Common myeloid progenitor, CD34-positive (primary cell): Measurements from ENCODE around the gene CD40.

ENCODE experiments used
- CTCF ChIA-PET: fragments of 350-600 bp; sonication (Branson Sonifier 250); formaldehyde crosslinking; loops from one replicate; lab custom pipeline; 2021; ENCODE audit warnings: antibody characterized with exemption; lab: Charles Lee
- POLR2A ChIA-PET: fragments of 350-600 bp; sonication (Branson Sonifier 250); formaldehyde crosslinking; loops from one replicate; lab custom pipeline; 2021; ENCODE audit warnings: antibody characterized with exemption; lab: Charles Lee
- DNase-seq, 3 donors: peaks; one replicate each; pipeline versions ENCODE4 v3.0.0 to v3.0.0-alpha.2; 2013
- H3K27ac ChIP-seq, 2 experiments: 1 replicate in 1 of 2; 2 replicates in 1 of 2; pipeline ENCODE4 v1.7.0; 2013; ENCODE audit warnings: inconsistent platforms in 2 of 2, low read length in 2 of 2, mild to moderate bottlenecking in 2 of 2, low read depth in 1 of 2, moderate library complexity in 1 of 2; ENCODE audit not compliant: severe bottlenecking in 2 of 2, insufficient read depth in 1 of 2, poor library complexity in 1 of 2
- H3K27me3 ChIP-seq, 5 experiments: replicated peaks in 2 of 5; 1 replicate in 3 of 5; 2 replicates in 2 of 5; pipeline versions ENCODE4 v1.6.1 to v1.7.0; 2013; ENCODE audit warnings: low read length in 4 of 5, mild to moderate bottlenecking in 2 of 5, moderate library complexity in 2 of 5, inconsistent platforms in 1 of 5; ENCODE audit not compliant: insufficient read depth in 5 of 5, control insufficient read depth in 4 of 5
- H3K36me3 ChIP-seq, 4 experiments: 1 replicate in 2 of 4; 2 replicates in 2 of 4; pipeline versions ENCODE4 v1.6.1 to v1.7.0; 2013; ENCODE audit warnings: low read length in 3 of 4, control low read depth in 1 of 4, mild to moderate bottlenecking in 1 of 4; ENCODE audit not compliant: control insufficient read depth in 4 of 4, insufficient read depth in 4 of 4
- H3K4me1 ChIP-seq, 4 experiments: 1 replicate in 3 of 4; 2 replicates in 1 of 4; pipeline versions ENCODE4 v1.6.1 to v1.7.1; 2013; ENCODE audit warnings: low read length in 3 of 4, mild to moderate bottlenecking in 3 of 4, control low read depth in 1 of 4, inconsistent platforms in 1 of 4, moderate library complexity in 1 of 4; ENCODE audit not compliant: control insufficient read depth in 4 of 4, insufficient read depth in 4 of 4; ENCODE audit errors: control extremely low read depth in 1 of 4
- H3K4me3 ChIP-seq, 7 experiments: 1 replicate in 4 of 7; 2 replicates in 3 of 7; pipeline versions ENCODE4 v1.5.1 to v1.7.0; 2013; ENCODE audit warnings: mild to moderate bottlenecking in 7 of 7, low read length in 6 of 7, moderate library complexity in 6 of 7, inconsistent platforms in 2 of 7, low read depth in 2 of 7, control low read depth in 1 of 7; ENCODE audit not compliant: insufficient read depth in 4 of 7, control insufficient read depth in 1 of 7; ENCODE audit errors: extremely low read depth in 1 of 7
- H3K9me3 ChIP-seq, 5 experiments: 1 replicate in 4 of 5; 2 replicates in 1 of 5; pipeline versions ENCODE4 v1.6.1 to v1.7.1; 2013; ENCODE audit warnings: low read length in 4 of 5, mild to moderate bottlenecking in 2 of 5, inconsistent platforms in 1 of 5, low read depth in 1 of 5, moderate library complexity in 1 of 5; ENCODE audit not compliant: control insufficient read depth in 4 of 5, insufficient read depth in 2 of 5; ENCODE audit errors: control extremely low read depth in 1 of 5
- WGBS: methylation state at CpG from one replicate; pipeline ENCODE4 v1.1.5; 2013; ENCODE audit not compliant: insufficient coverage; 5-methylcytosine and 5-hydroxymethylcytosine counted together

CD40 gene

GRCh38 chr20:46154305-46154704 lies 36.2 kb downstream of the CD40 start:
- CTCF ChIA-PET: interaction anchor here (1.2 kb wide), 1 partner anchor 12 kb away, joined by 3 read pairs; no protein-coding TSS in a partner anchor
- POLR2A ChIA-PET: no interaction called here

GRCh38 chr20:46154796-46155195 lies 36.7 kb downstream of the CD40 start:
- no peak overlapping the region for H3K27ac ChIP-seq
- POLR2A ChIA-PET: no interaction called here
- H3K4me1 ChIP-seq: no peaks in the 10 kb centered on the region
- H3K27me3 ChIP-seq: peaks cover 0 to 27% (median 11%) of the 10 kb centered on the region in 5 experiments
- DNase-seq: no peak
- H3K4me3 ChIP-seq: no peak overlapping the region
- no peaks in the 10 kb centered on the region for H3K9me3 ChIP-seq
- 88% methylated on average over 2 of the region's 2 CpGs for WGBS
- no peaks in the 10 kb centered on the region for H3K36me3 ChIP-seq
- CTCF ChIA-PET: no interaction called here

More at GRCh38 chr20:46154305-46154704, 36.2 kb downstream of the CD40 start:
- no peak for DNase-seq
- no peak overlapping the region for H3K27ac ChIP-seq
- no peak overlapping the region for H3K4me3 ChIP-seq
- H3K36me3 ChIP-seq: no peaks in the 10 kb centered on the region
- H3K27me3 ChIP-seq: peaks cover 0 to 23% (median 6%) of the 10 kb centered on the region in 5 experiments
- no peaks in the 10 kb centered on the region for H3K9me3 ChIP-seq
- WGBS: 100% methylated on average over 5 of the region's 5 CpGs
- H3K4me1 ChIP-seq: no peaks in the 10 kb centered on the region

- Histone ChIP-seq H3K27ac (no peak overlapping the region), H3K27me3 (peaks cover 0 to 39% (median 11%) of the 10 kb centered on the region in 5 experiments), H3K4me3 (no peak overlapping the region), H3K4me1 (no peaks in the 10 kb centered on the region), H3K9me3 (no peaks in the 10 kb centered on the region), H3K36me3 (no peaks in the 10 kb centered on the region)
- ChIA-PET POLR2A (no interaction called here), CTCF (no interaction called here)
- no peak for DNase-seq
- WGBS: 75% methylated on average over 8 of the region's 8 CpGs
Observed at GRCh38 chr20:46156065-46156464, 38.0 kb downstream of the CD40 start.

- whole genome bisulfite sequencing: 90% methylated on average over 5 of the region's 6 CpGs
- peaks cover 0 to 47% (median 12%) of the 10 kb centered on the region in 5 experiments for H3K27me3 ChIP-seq
- no peaks in the 10 kb centered on the region for H3K4me1 ChIP-seq
- no peak for DNase-seq
- POLR2A ChIA-PET: no interaction called here
- no peak overlapping the region for H3K27ac ChIP-seq
- H3K4me3 ChIP-seq: no peak overlapping the region
- no peaks in the 10 kb centered on the region for H3K9me3 ChIP-seq
- no peaks in the 10 kb centered on the region for H3K36me3 ChIP-seq
- CTCF ChIA-PET: interaction anchor here (1.7 kb wide), 2 partner anchors 10 to 17 kb away, joined by 5 read pairs; no protein-coding TSS in a partner anchor
Observed at GRCh38 chr20:46157076-46157592, 39.0 kb downstream of the CD40 start.

GRCh38 chr20:46157625-46158024 lies 39.5 kb downstream of the CD40 start:
- WGBS: 89% methylated on average over 6 of the region's 7 CpGs
- no peaks in the 10 kb centered on the region for H3K9me3 ChIP-seq
- H3K27ac ChIP-seq: no peak overlapping the region
- no peaks in the 10 kb centered on the region for H3K4me1 ChIP-seq
- ChIA-PET CTCF (interaction anchor here (1.7 kb wide), 2 partner anchors 9 to 16 kb away, joined by 5 read pairs; no protein-coding TSS in a partner anchor), POLR2A (no interaction called here)
- H3K27me3 ChIP-seq: peaks cover 0 to 48% (median 15%) of the 10 kb centered on the region in 5 experiments
- no peak for DNase-seq
- no peaks in the 10 kb centered on the region for H3K36me3 ChIP-seq
- no peak overlapping the region for H3K4me3 ChIP-seq

GRCh38 chr20:46158476-46158987 lies 40.4 kb downstream of the CD40 start:
- WGBS: no CpG with 5 or more reads among the region's 5 CpGs
- Histone ChIP-seq H3K9me3 (no peaks in the 10 kb centered on the region), H3K4me1 (no peaks in the 10 kb centered on the region), H3K27me3 (peaks cover 0 to 43% (median 16%) of the 10 kb centered on the region in 5 experiments), H3K36me3 (no peaks in the 10 kb centered on the region), H3K4me3 (no peak overlapping the region), H3K27ac (no peak overlapping the region)
- no peak for DNase-seq
- POLR2A ChIA-PET: no interaction called here
- CTCF ChIA-PET: interaction anchor here (1.7 kb wide), 2 partner anchors 8 to 15 kb away, joined by 5 read pairs; no protein-coding TSS in a partner anchor

GRCh38 chr20:46159101-46159897 lies 41.2 kb downstream of the CD40 start:
- POLR2A ChIA-PET: no interaction called here
- no peaks in the 10 kb centered on the region for H3K4me1 ChIP-seq
- no peaks in the 10 kb centered on the region for H3K9me3 ChIP-seq
- no peaks in the 10 kb centered on the region for H3K36me3 ChIP-seq
- DNase-seq: no peak
- peaks cover 0 to 40% (median 16%) of the 10 kb centered on the region in 5 experiments for H3K27me3 ChIP-seq
- no peak overlapping the region for H3K4me3 ChIP-seq
- no peak overlapping the region for H3K27ac ChIP-seq
- CTCF ChIA-PET: no interaction called here
- WGBS: 85% methylated on average over 6 of the region's 7 CpGs
